Left lung (tissue), 10 donors: ENCODE results near the gene KRCC1. TPM values are rescaled to one million over a fixed set of nuclear protein-coding genes. Genes with fewer than 3 reads are reported as not detected.

Source experiments
- ATAC-seq: fragments of 200-7000 bp; cut with Tn5 transposase; one replicate; pipeline ENCODE4 v1.9.1; 2020; ENCODE audit warnings: moderate library complexity
- DNase-seq, 4 donors: peaks; one replicate each; pipeline ENCODE4 v3.0.0-alpha.2; 2013 to 2020
- H3K27ac ChIP-seq, 2 donors: fragments of 200-600 bp; sonication (generic) in 1 of 2; one replicate each; pipeline versions ENCODE4 v1.5.0 to v1.8.0; 2020 to 2021
- H3K27me3 ChIP-seq, 2 donors: fragments of 200-600 bp; sonication (generic) in 1 of 2; one replicate each; pipeline versions ENCODE4 v1.5.0 to v1.8.0; 2020 to 2021
- H3K36me3 ChIP-seq, 2 donors: fragments of 200-600 bp; sonication (generic) in 1 of 2; one replicate each; pipeline versions ENCODE4 v1.5.0 to v1.8.0; 2020 to 2021
- H3K4me1 ChIP-seq, 2 donors: fragments of 200-600 bp; one replicate each; pipeline ENCODE4 v1.8.0; 2021
- H3K4me3 ChIP-seq, 2 donors: fragments of 200-600 bp; sonication (generic) in 1 of 2; one replicate each; pipeline versions ENCODE4 v1.5.0 to v1.8.0; 2020 to 2021; ENCODE audit warnings: mild to moderate bottlenecking in 1 of 2
- H3K9me3 ChIP-seq, 2 donors: fragments of 200-600 bp; sonication (generic) in 1 of 2; one replicate each; pipeline versions ENCODE4 v1.5.0 to v1.8.0; 2020 to 2021
- CTCF ChIP-seq, 2 donors: fragments of 200-600 bp; sonication (generic) in 1 of 2; IDR thresholded peaks; one replicate each; pipeline versions ENCODE4 v1.5.0 to v1.8.0; 2021; ENCODE audit warnings: antibody characterized with exemption in 2 of 2
- intact Hi-C, 2 donors: fragments of 100-400 bp; cut with DNase I; formaldehyde crosslinking; loops; one replicate each; pipeline versions ENCODE4 v1.11.2 to v1.14.2; 2022
- polyA plus RNA-seq, 6 donors: library from polyadenylated mRNA; unstranded; fragments of 120-200 nt; gene quantifications; one replicate each; pipeline ENCODE4 v1.2.1, GENCODE V29; 2013; ENCODE audit not compliant: insufficient read length in 6 of 6
- total RNA-seq, 2 donors: library from RNA; stranded (reverse); fragmentation: NEBNext Ultra II Directional; extraction: Animal tissue kit (Norgen Biotek cat#: 25700); gene quantifications; one replicate each; pipeline ENCODE4 v1.2.1, GENCODE V29; 2021
- donor health status: DM: no; HTN: yes; CAD: no.
- donor health status: DM: no; HTN: no; CAD: no.

KRCC1 gene
- total and polyA plus RNA-seq, 8 donors, result 19.7 to 52.9 (median 49.5) TPM

DNA sequence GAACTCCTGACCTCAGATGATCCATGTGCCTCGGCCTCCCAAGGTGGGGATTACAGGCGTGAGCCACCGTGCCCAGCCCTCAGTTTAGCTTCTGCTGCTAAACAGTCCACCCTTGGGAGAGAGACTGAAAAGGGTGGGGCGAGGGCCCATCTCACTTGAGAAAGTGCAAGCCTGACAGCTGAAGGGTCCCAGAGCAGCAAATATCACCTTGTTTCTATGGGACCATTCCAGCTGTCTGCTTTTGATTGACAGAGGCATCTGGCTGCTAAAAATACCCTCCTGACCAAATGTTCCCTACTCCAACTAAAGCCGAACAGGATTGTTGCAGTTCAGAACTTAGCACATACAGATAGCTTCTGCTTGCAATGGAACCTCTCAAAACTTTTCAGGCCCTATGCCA lies 11.6 kb upstream of the KRCC1 start:
- Histone ChIP-seq H3K9me3 (no peaks in the 10 kb centered on the region), H3K4me1 (no peaks in the 10 kb centered on the region), H3K36me3 (no peaks in the 10 kb centered on the region), H3K4me3 (no peak overlapping the region), H3K27me3 (no peaks in the 10 kb centered on the region), H3K27ac (no peak overlapping the region)
- intact Hi-C loops, result no loop called here
- DNase-seq (no peak), ATAC-seq (no peak)
- no peak for TF ChIP-seq CTCF (IDR thresholded peaks at IDR 0.05)

DNA sequence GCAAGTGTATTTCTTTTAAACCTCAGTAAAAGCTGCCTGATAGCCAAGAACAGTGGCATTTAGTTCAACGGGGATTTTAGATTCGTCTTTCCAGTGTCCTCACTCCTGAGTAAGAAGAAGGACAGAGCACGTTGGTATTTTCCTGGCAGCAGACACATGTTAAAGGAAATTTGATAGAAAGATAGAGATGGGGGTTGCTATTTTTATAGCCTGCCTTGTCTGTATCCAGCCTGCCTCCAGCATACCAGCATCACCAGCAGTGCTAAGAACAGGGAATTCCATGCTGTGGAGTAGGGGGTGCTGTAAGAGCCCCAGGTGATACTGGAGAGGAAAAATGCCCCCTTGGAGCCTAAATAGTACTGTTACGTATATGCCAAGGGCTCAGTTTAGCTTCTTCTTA lies 11.0 kb upstream of the KRCC1 start:
- no peak overlapping the region for H3K27ac ChIP-seq
- no peaks in the 10 kb centered on the region for H3K27me3 ChIP-seq
- H3K4me3 ChIP-seq, result no peak overlapping the region
- no peaks in the 10 kb centered on the region for H3K4me1 ChIP-seq
- DNase-seq, result no peak
- H3K36me3 ChIP-seq, result no peaks in the 10 kb centered on the region
- TF ChIP-seq CTCF (IDR thresholded peaks at IDR 0.05), result no peak
- no peaks in the 10 kb centered on the region for H3K9me3 ChIP-seq
- intact Hi-C loops, result no loop called here
- no peak for ATAC-seq

GRCh38 chr2:88061295-88061694 lies 5.7 kb upstream of the KRCC1 start:
- no peaks in the 10 kb centered on the region for H3K36me3 ChIP-seq
- H3K27me3 ChIP-seq, result no peaks in the 10 kb centered on the region
- no peak for TF ChIP-seq CTCF (IDR thresholded peaks at IDR 0.05)
- H3K27ac ChIP-seq, result no peak overlapping the region
- ATAC-seq (no peak), DNase-seq (no peak)
- no peaks in the 10 kb centered on the region for H3K9me3 ChIP-seq
- intact Hi-C loops, result loop anchor here in 1 of 2 donors (5.0 kb wide), 1 partner anchor 101 kb away; no protein-coding TSS in a partner anchor
- H3K4me3 ChIP-seq, result no peak overlapping the region
- peaks cover 0 to 8% of the 10 kb centered on the region in 2 donors for H3K4me1 ChIP-seq

- Histone ChIP-seq H3K9me3 (no peaks in the 10 kb centered on the region), H3K27ac (no peak overlapping the region), H3K36me3 (no peaks in the 10 kb centered on the region), H3K4me1 (peaks cover 0 to 12% of the 10 kb centered on the region in 2 donors), H3K4me3 (no peak overlapping the region), H3K27me3 (no peaks in the 10 kb centered on the region)
- no peak for TF ChIP-seq CTCF (IDR thresholded peaks at IDR 0.05)
- DNase-seq (no peak), ATAC-seq (no peak)
- intact Hi-C loops, result loop anchor here in 1 of 2 donors (5.0 kb wide), 1 partner anchor 101 kb away; no protein-coding TSS in a partner anchor
These were observed 5.3 kb upstream of the KRCC1 start for GRCh38 chr2:88060907-88061275.

DNA sequence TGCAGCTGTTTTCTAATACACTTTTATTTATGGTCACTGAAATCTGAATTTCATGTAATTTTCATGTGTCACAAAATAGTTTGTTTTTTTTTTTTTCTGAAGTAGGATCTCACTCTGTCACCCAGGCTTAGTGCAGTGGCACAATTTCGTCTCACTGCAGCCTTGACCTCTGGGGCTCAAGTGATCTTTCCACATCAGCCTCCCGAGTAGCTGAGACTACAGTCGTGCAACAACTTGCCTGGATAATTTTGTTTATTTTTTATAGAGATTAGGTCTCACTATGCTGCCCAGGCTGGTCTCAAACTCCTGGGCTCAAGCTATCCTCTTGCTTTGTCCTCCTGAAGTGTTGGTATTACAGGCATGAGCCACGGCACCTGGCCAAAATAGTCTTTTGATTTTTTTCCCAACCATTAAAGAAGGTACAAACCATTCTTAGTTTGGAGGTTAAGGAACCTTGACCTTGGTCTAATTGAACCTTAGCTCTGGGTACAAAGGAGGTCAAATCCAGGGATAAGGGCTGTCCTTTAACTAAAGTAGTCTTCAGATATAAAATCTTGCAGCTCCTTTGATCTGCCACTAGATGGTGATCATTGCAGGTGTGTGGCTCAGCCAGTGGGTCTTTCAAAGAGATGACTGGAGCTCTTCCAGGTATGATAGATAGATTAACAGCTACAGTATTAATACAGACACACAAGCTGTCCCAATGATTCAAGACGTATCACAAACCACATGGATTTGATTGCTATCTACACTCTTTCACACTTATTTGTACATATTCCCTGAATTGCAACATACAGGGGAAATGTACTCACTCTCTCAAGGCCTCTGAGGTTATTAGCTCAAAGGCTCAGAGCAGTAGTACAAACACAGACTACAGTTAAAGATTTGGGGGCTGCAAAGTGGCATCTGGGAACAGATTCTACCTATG lies 4.7 kb upstream of the KRCC1 start:
- intact Hi-C loops, result loop anchor here in 1 of 2 donors (5.0 kb wide), 1 partner anchor 102 kb away; no protein-coding TSS in a partner anchor
- ATAC-seq (peak; percentile 64), DNase-seq (peak in 1 of 4 donors; percentile 31)
- Histone ChIP-seq H3K36me3 (no peaks in the 10 kb centered on the region), H3K4me1 (peaks cover 0 to 13% of the 10 kb centered on the region in 2 donors), H3K27me3 (no peaks in the 10 kb centered on the region), H3K27ac (no peak overlapping the region), H3K4me3 (no peak overlapping the region), H3K9me3 (no peaks in the 10 kb centered on the region)
- TF ChIP-seq CTCF (IDR thresholded peaks at IDR 0.05), result peak; percentile 61 to 76
